ENCODE results near the gene ALG5.

- TF ChIP-seq EZH2 (IDR thresholded peaks at IDR 0.05; ENCODE audit: insufficient read depth, poor library complexity, severe bottlenecking): no peak
- TF ChIP-seq EZH2phosphoT487 (IDR thresholded peaks at IDR 0.05; ENCODE audit: insufficient read depth, low read depth): no peak
Measured at GRCh38 chr13:36975172-36975571, 24.0 kb downstream of the ALG5 start.
